HG03439 (cell line): ENCODE data around the gene RFTN1.

Source experiments
- ATAC-seq: cut with Tn5 transposase; IDR thresholded peaks from one replicate; pipeline ENCODE4 v1.9.1; 2021; ENCODE audit warnings: mild to moderate bottlenecking, moderate library complexity; ENCODE audit not compliant: unreplicated experiment

RFTN1 gene

GRCh38 chr3:16336825-16337224 lies 176.7 kb downstream of the RFTN1 start:
- ATAC-seq: no peak

GRCh38 chr3:16335772-16336645 lies 177.5 kb downstream of the RFTN1 start:
- no peak for ATAC-seq

GRCh38 chr3:16335333-16335732 lies 178.2 kb downstream of the RFTN1 start:
- no peak for ATAC-seq

- no peak for ATAC-seq
Measured at GRCh38 chr3:16334909-16335308, 178.6 kb downstream of the RFTN1 start.

- no peak for ATAC-seq
Measured at GRCh38 chr3:16332904-16333426, 180.5 kb downstream of the RFTN1 start.

DNA sequence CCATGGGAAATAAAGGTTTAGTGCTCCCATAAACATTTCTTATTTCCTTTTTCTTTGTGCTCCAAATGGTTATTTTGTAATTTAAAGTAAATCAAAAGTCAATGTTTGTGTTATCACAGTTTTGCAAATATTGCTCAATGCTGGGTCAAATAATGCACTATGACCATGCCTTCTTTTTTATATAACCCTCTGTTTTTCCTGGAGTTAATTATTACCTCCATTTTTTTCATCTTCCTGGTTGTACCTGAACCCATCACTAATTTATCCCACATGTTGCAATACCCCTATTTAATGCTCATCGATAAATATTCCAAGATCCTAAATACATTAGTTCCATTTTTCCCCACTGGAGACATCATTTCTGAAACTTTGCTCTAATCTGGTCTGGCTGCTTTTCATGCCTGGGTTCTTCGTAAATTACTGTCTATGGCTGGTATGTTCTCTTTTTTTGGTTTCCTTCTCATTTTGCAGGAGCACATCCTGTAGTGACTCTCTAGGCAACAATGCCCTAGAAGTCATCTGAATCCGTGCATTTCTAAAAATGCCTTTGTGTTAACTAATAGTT lies 182.1 kb downstream of the RFTN1 start:
- ATAC-seq: no peak

- no peak for ATAC-seq
Measured at GRCh38 chr3:16330351-16330750, 183.1 kb downstream of the RFTN1 start.

GRCh38 chr3:16329826-16330129 lies 183.7 kb downstream of the RFTN1 start:
- ATAC-seq: no peak

DNA sequence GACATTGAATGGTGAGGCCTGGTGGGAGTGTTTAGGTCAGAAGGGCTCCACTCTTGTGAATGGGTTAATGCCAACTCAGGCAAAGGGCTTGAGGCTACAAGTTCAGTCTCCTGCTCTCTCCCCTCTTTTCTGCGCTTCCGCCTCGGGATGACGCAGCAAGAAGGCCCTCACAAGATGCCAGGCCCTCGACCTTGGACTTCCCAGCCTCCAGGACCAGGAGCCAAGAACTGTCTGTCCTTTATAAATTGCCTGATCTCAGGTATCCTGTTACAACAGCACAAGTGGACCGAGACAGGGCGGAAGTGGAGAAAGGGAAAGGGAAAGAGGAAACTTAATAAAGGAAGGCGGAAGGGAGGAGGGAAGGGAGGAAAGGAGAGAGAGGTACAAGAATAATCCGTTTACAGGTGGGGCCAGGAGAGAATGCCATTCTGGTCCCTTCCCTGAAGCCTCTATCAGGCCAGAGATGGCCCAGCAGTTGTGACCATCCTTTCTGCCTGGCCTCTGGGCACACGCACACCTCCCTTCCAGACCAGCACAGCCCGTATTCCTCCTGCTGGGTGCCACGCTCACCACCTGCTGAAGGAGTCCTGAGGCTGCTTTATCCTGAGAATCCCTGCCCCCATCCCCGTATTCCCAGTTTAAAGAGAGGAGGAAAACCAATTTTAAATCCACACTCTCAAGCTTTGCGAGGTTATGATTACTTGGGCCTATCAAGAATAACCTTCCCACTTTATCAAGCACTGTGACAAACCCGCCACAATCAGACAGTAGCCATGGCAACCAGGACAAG lies 184.3 kb downstream of the RFTN1 start:
- no peak for ATAC-seq

- ATAC-seq: no peak
Measured at GRCh38 chr3:16328124-16328523, 185.4 kb downstream of the RFTN1 start.

DNA sequence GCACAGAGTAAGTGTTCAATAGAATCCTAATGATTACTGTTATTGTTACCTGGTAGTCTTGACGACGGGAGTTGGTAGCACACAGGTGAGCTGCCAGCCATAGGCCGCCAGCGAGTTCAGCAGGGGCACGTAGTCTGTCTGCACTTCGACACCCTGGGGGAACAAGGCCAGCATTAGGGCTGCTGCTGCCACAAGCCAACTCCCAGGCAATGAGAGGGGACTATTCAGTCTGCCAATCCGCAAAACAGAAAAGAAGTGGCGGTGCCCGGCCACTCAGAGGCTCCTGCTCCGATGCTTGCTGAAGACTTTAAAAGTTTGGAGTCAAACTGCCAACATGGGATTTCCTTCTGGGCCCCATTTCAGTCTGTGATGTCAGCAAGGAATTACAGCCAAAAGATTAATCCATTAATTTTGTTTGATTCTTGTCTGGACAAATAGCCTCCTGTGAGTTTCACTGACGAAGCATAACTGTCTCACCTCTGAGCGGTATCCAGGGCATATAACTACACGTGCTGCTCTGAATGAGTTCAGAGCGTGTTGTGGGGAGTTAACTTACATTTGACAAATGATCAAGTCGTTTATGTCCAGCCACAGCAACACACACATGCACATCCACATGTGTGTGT lies 186.7 kb downstream of the RFTN1 start:
- no peak for ATAC-seq

GRCh38 chr3:16325850-16326249 lies 187.6 kb downstream of the RFTN1 start:
- ATAC-seq: no peak

DNA sequence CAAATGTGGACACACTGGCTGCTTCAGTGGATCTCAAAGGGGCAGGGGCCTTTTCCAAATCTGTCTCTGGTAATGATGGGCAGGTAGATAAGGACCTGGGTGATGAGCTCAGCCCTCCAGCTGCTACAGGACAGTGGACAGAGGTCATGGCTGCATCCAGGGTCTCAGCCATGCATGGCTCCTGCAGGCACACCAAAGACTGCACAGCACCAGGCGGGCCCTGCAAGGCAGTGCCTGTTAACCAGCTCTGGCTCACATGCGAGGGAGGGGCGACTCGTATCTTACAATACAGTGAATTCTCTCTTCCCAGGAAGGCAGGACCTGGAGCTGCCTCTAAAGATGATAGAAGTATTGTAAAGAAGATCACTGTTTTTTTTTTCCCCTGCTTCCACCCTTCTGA lies 189.8 kb downstream of the RFTN1 start:
- no peak for ATAC-seq

- ATAC-seq: no peak
Measured at GRCh38 chr3:16322189-16322588, 191.3 kb downstream of the RFTN1 start.

DNA sequence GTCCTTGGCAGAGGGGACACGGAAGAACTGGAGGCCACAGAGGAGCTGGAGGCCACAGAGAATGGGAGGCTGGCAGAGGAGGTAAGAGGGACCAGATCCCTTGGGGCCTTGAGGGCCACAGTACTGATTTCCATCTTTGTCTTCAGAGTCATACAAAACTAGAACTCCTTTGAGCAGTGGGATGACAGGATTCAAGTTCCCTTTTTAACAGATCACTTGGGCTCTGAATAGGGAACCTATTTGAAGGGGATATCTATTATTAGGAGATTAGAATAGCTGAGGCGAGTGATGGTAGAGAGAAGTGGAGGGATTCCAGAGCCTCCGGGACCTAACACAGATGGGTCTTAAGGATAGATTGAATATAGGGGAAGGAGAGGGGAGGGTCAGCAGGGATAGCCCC lies 192.8 kb downstream of the RFTN1 start:
- ATAC-seq: no peak

DNA sequence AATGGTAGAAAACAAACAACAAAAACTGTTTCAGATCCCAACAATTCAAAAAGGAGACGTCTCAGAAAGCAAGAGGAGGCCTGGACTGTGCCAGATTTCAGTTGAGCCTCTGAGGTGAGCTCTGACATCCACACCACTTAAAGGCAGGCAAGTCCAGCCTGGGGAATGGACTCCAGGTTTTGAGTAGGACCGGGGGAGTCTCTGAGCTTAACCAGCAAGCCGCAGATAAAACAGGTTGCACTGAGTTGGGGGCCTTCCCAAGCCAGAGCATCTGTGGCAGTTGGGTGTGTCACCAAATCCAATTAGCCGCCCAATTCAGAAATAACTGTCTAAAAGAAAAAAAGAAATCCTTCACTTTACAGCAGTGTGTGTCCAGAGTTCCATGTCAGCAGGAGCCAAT lies 193.8 kb downstream of the RFTN1 start:
- ATAC-seq: no peak

DNA sequence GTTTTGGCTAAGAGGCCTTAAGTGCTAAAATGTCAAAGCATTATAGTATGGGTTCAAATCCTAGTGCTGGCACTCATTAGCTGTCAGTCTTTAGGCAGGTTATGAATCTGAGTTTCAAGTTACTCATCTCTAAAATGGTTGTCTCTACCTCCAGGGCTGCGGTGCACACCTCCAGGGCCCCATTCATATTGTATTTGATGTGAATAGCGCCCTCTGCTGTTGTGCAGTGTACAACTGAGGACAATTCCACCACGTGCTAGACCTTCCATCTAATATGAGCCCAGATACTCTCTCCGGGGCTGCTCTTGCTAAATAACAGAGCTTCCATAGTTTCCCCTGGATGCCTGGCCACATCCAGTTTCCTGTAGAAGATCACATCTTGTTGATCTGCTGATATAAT lies 194.2 kb downstream of the RFTN1 start:
- ATAC-seq: no peak

- no peak for ATAC-seq
Measured at GRCh38 chr3:16318176-16318575, 195.3 kb downstream of the RFTN1 start.

DNA sequence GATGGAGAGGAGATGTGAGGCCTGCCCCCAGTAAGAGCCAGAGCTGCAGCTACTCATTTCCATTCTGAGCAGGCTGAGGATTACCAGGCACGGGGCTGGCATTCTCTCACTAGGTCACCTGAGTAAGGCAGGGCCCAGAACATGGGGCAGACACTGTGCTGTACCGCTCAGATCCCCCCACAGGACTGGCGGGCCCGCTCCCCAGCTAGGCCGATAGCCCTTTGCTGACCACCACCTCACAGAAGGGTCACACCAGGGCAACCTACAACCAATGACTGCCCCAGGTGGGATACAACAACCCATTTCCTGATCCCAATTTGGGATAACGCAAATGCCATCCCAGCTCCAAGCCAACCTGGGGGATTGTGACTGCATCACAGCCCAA lies 195.9 kb downstream of the RFTN1 start:
- no peak for ATAC-seq

GRCh38 chr3:16316847-16317560 lies 196.5 kb downstream of the RFTN1 start:
- no peak for ATAC-seq

- ATAC-seq: no peak
Measured at GRCh38 chr3:16316396-16316795, 197.1 kb downstream of the RFTN1 start.
